22Rv1 (cell line): ENCODE measurements around the gene PLB1.

ENCODE experiments used
- CTCF ChIP-seq: fragments of 450-650 bp; IDR thresholded peaks from 2 replicates; pipeline ENCODE4 v1.5.1; 2017; ENCODE audit warnings: mild to moderate bottlenecking
- ZFX ChIP-seq: fragments of 450-650 bp; IDR thresholded peaks from 2 replicates; pipeline ENCODE4 v1.6.1; 2017; ENCODE audit warnings: antibody characterized with exemption, borderline replicate concordance

GRCh38 chr2:28565720-28566295, 69.9 kb downstream of the PLB1 start:
- TF ChIP-seq CTCF: no peak
- no peak for TF ChIP-seq ZFX
